Liver (tissue), 9 donors: ENCODE data around the gene B2M. TPM values are rescaled to one million over a fixed set of nuclear protein-coding genes. Genes with fewer than 3 reads are reported as not detected.

Experiments
- DNase-seq: peaks from one replicate; pipeline ENCODE4 v3.0.0-alpha.2; 2017; ENCODE audit warnings: low spot score
- H3K27ac ChIP-seq, 2 donors: one replicate each; pipeline ENCODE4 v1.7.0; 2013; ENCODE audit warnings: inconsistent platforms in 2 of 2, low read length in 2 of 2, control low read depth in 1 of 2, low read depth in 1 of 2, mild to moderate bottlenecking in 1 of 2
- H3K27me3 ChIP-seq, 4 donors: one replicate each; pipeline versions ENCODE4 v1.6.1 to v1.7.0; 2013; ENCODE audit warnings: low read length in 3 of 4, inconsistent platforms in 1 of 4, mild to moderate bottlenecking in 1 of 4, moderate library complexity in 1 of 4; ENCODE audit not compliant: control insufficient read depth in 4 of 4, insufficient read depth in 4 of 4
- H3K36me3 ChIP-seq, 4 donors: one replicate each; pipeline versions ENCODE4 v1.6.1 to v1.7.0; 2013; ENCODE audit warnings: low read length in 3 of 4, mild to moderate bottlenecking in 3 of 4, low read depth in 1 of 4, moderate library complexity in 1 of 4; ENCODE audit not compliant: control insufficient read depth in 4 of 4, insufficient read depth in 3 of 4
- H3K4me1 ChIP-seq, 4 donors: one replicate each; pipeline versions ENCODE4 v1.6.1 to v1.7.0; 2013; ENCODE audit warnings: low read length in 3 of 4, mild to moderate bottlenecking in 3 of 4, moderate library complexity in 1 of 4; ENCODE audit not compliant: control insufficient read depth in 4 of 4, insufficient read depth in 4 of 4
- H3K4me3 ChIP-seq, 3 donors: one replicate each; pipeline versions ENCODE4 v1.6.1 to v1.7.0; 2013; ENCODE audit warnings: low read length in 3 of 3, control low read depth in 1 of 3, low read depth in 1 of 3, mild to moderate bottlenecking in 1 of 3
- H3K9ac ChIP-seq, 2 donors: one replicate each; pipeline ENCODE4 v1.7.0; 2013; ENCODE audit warnings: low read length in 2 of 2, mild to moderate bottlenecking in 2 of 2, moderate library complexity in 2 of 2, control low read depth in 1 of 2, low read depth in 1 of 2
- H3K9me3 ChIP-seq, 4 donors: one replicate each; pipeline versions ENCODE4 v1.6.1 to v1.7.0; 2013; ENCODE audit warnings: low read length in 3 of 4; ENCODE audit not compliant: control insufficient read depth in 4 of 4
- EGR1 ChIP-seq, 2 donors: IDR thresholded peaks; 2 replicates each; pipeline ENCODE4 v1.6.1; 2016 to 2018; ENCODE audit warnings: antibody characterized with exemption in 2 of 2, low read depth in 2 of 2
- FOXA1 ChIP-seq: IDR thresholded peaks from 2 replicates; pipeline ENCODE4 v1.6.1; 2016; ENCODE audit warnings: antibody characterized with exemption
- FOXA2 ChIP-seq: IDR thresholded peaks from 2 replicates; pipeline ENCODE4 v1.6.1; 2016; ENCODE audit warnings: antibody characterized with exemption
- GABPA ChIP-seq, 2 donors: IDR thresholded peaks in 1 of 2; conservative IDR thresholded peaks in 1 of 2; 2 replicates each; pipeline ENCODE4 v1.6.1; 2016; ENCODE audit warnings: antibody characterized with exemption in 2 of 2, mild to moderate bottlenecking in 1 of 2, moderate library complexity in 1 of 2
- HNF4A ChIP-seq, 2 donors: conservative IDR thresholded peaks; 2 replicates each; pipeline ENCODE4 v1.6.1; 2016; ENCODE audit warnings: antibody characterized with exemption in 2 of 2, mild to moderate bottlenecking in 2 of 2
- HNF4G ChIP-seq: IDR thresholded peaks from 2 replicates; pipeline ENCODE4 v1.6.1; 2016; ENCODE audit warnings: antibody characterized with exemption
- JUND ChIP-seq, 2 donors: IDR thresholded peaks; 2 replicates each; pipeline ENCODE4 v1.6.1; 2016; ENCODE audit warnings: antibody characterized with exemption in 2 of 2
- NR2F2 ChIP-seq: IDR thresholded peaks from 2 replicates; pipeline ENCODE4 v1.6.1; 2016; ENCODE audit warnings: antibody characterized with exemption
- RAD21 ChIP-seq, 2 donors: IDR thresholded peaks; 2 replicates each; pipeline ENCODE4 v1.6.1; 2016; ENCODE audit warnings: antibody characterized with exemption in 2 of 2, mild to moderate bottlenecking in 2 of 2
- SP1 ChIP-seq: IDR thresholded peaks from 2 replicates; pipeline ENCODE4 v1.6.1; 2018; ENCODE audit warnings: antibody characterized with exemption, mild to moderate bottlenecking
- TAF1 ChIP-seq: conservative IDR thresholded peaks from 2 replicates; pipeline ENCODE4 v1.6.1; 2016; ENCODE audit warnings: antibody characterized with exemption, mild to moderate bottlenecking
- YY1 ChIP-seq: IDR thresholded peaks from 2 replicates; pipeline ENCODE4 v1.6.1; 2016; ENCODE audit warnings: antibody characterized with exemption, mild to moderate bottlenecking
- WGBS: extraction: QIAGEN DNeasy Blood & Tissue Kit; methylation state at CpG from one replicate; pipeline ENCODE4 v1.1.7; 2013; 5-methylcytosine and 5-hydroxymethylcytosine counted together
- polyA plus RNA-seq, 2 donors: library from polyadenylated mRNA; stranded (reverse) in 1 of 2; unstranded in 1 of 2; fragments of 200-250 nt in 1 of 2; fragments of >200 nt in 1 of 2; fragmentation: Nextera tagmentation in 1 of 2; extraction: Ambion mirVana in 1 of 2; gene quantifications; one replicate each; pipeline versions ENCODE4 v1.2.1 to v1.2.3, GENCODE V29; 2013 to 2015
- total RNA-seq, 2 donors: library from RNA; depleted of rRNA; stranded (reverse); fragments of >200 nt; gene quantifications; one replicate each; pipeline ENCODE4 v1.2.3, GENCODE V29; 2014
- TF ChIP-seq, protein P1 (sequence below): IDR thresholded peaks from 2 replicates; pipeline ENCODE4 v1.6.1; 2016; ENCODE audit warnings: antibody characterized with exemption
- TF ChIP-seq, protein P2 (sequence below): IDR thresholded peaks from 2 replicates; pipeline ENCODE4 v1.6.1; 2016; ENCODE audit warnings: antibody characterized with exemption
- TF ChIP-seq, protein P3 (sequence below): IDR thresholded peaks from 2 replicates; pipeline ENCODE4 v1.6.1; 2016; ENCODE audit warnings: antibody characterized with exemption
- TF ChIP-seq, protein P4 (sequence below): IDR thresholded peaks from 2 replicates; pipeline ENCODE4 v1.6.1; 2016; ENCODE audit warnings: antibody characterized with exemption, mild to moderate bottlenecking
- TF ChIP-seq, protein P5 (sequence below): fragments of 150-350 bp; IDR thresholded peaks from 2 replicates; pipeline ENCODE4 v1.5.1; 2017; ENCODE audit warnings: improper control_type of control experiment, low read depth, low read length; ENCODE audit not compliant: missing input control
- donor health status: healthy.
- donor health status: healthy.
- donor health status: healthy.
- donor health status: healthy.
- donor health status: healthy.

B2M gene
- total and polyA plus RNA-seq, 4 donors = 1,388 to 3,787 (median 2,950) TPM

DNA sequence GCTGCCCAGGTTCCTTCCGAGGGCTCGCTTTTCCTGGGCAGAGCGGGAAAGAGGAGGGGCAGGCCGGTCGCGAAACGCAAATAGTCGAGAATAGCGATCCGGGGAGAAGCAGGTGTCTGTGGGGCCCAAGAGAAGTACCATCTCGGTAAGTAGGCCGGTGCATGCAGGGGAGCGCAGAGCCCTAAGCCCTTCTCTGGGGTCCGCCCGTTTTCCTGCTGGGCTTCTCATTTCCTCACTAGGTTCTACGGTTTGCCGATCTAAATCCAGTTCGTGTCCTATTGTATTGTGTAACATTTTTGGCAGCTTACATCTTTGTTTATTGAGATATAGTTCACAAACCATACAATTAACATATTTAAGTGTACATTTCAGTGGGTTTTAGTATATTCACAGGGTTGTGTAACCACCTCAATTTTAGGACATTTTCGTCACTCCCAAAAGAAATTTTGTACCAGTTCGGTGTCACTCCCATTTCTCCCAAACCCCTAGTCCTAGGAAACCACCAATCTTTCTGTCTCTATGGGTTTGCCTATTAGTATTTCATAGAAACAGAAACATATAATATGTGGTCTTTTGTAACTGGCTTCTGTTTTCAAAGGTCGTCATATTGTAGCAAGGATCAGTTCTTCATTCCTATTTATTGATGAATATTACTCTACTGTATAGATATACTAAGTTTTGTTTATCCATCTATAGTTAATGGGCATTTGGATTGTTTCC is 18.3 kb downstream of the B2M start:
- H3K27me3 ChIP-seq = no peaks in the 10 kb centered on the region
- no peak for DNase-seq
- H3K36me3 ChIP-seq = peaks cover 0 to 8% (median 5%) of the 10 kb centered on the region in 4 donors
- peak overlapping the region; percentile 98 to 99 for H3K27ac ChIP-seq
- peak overlapping the region; percentile 90 to 91 (median 90) for H3K4me3 ChIP-seq
- no peak for TF ChIP-seq RAD21 (IDR thresholded peaks at IDR 0.05)
- no peak for TF ChIP-seq EGR1 (IDR thresholded peaks at IDR 0.05; ENCODE audit: low read depth in 2 of 2)
- TF ChIP-seq SP1 = no peak
- TF ChIP-seq FOXA1 = no peak
- TF ChIP-seq JUND (IDR thresholded peaks at IDR 0.05) = no peak
- TF ChIP-seq, protein P1, sequence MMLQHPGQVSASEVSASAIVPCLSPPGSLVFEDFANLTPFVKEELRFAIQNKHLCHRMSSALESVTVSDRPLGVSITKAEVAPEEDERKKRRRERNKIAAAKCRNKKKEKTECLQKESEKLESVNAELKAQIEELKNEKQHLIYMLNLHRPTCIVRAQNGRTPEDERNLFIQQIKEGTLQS = no peak
- TF ChIP-seq, protein P2, sequence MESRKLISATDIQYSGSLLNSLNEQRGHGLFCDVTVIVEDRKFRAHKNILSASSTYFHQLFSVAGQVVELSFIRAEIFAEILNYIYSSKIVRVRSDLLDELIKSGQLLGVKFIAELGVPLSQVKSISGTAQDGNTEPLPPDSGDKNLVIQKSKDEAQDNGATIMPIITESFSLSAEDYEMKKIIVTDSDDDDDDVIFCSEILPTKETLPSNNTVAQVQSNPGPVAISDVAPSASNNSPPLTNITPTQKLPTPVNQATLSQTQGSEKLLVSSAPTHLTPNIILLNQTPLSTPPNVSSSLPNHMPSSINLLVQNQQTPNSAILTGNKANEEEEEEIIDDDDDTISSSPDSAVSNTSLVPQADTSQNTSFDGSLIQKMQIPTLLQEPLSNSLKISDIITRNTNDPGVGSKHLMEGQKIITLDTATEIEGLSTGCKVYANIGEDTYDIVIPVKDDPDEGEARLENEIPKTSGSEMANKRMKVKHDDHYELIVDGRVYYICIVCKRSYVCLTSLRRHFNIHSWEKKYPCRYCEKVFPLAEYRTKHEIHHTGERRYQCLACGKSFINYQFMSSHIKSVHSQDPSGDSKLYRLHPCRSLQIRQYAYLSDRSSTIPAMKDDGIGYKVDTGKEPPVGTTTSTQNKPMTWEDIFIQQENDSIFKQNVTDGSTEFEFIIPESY = no peak
- TF ChIP-seq HNF4G = no peak
- TF ChIP-seq GABPA (IDR thresholded peaks at IDR 0.05 in 1 of 2, conservative IDR thresholded peaks at IDR 0.05 in 1 of 2) = no peak
- TF ChIP-seq HNF4A (conservative IDR thresholded peaks at IDR 0.05) = no peak
- no peak for TF ChIP-seq FOXA2
- 4% methylated on average over 21 of the region's 21 CpGs for WGBS
- peaks cover 0 to 7% (median under 1%) of the 10 kb centered on the region in 4 donors for H3K4me1 ChIP-seq
- no peaks in the 10 kb centered on the region for H3K9me3 ChIP-seq
- peak overlapping the region; percentile 75 to 98 for H3K9ac ChIP-seq

DNA sequence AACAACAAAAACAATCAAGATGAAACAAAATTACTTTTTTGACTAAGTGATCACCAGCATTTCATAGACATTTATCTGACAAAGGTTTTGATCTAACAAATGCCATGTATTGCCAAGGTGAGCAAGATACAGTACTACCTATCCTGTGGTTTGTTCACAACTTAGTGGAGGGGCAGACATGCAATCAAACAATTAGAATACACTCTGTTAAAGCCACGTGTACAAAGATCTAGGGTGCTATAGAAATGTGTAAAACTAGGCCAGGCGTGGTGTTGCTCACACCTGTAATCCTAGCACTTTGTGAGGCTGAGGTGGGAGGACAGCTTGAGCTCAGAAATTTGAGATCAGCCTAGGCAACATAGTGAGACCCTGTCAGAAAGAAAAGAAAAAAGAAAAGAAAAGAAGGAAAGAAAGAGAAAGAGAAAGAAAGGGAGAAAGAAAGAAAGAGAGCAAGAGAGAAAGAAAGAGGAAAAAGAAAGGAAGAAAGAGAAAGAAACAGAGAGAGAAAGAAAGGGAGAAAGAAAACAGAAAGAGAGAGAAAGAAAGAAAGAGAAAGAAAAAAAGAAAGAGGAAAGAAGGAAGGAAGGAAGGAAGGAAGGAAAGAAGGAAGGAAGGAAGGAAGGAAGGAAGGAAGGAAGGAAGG is 23.6 kb downstream of the B2M start:
- H3K9ac ChIP-seq = no peak overlapping the region
- TF ChIP-seq EGR1 (IDR thresholded peaks at IDR 0.05; ENCODE audit: low read depth in 2 of 2) (no peak), HNF4G (no peak), HNF4A (conservative IDR thresholded peaks at IDR 0.05) (no peak), TAF1 (no peak), FOXA1 (no peak), JUND (IDR thresholded peaks at IDR 0.05) (no peak), FOXA2 (no peak), RAD21 (IDR thresholded peaks at IDR 0.05) (no peak), YY1 (no peak), GABPA (IDR thresholded peaks at IDR 0.05 in 1 of 2, conservative IDR thresholded peaks at IDR 0.05 in 1 of 2) (no peak), NR2F2 (no peak)
- TF ChIP-seq, protein P3, sequence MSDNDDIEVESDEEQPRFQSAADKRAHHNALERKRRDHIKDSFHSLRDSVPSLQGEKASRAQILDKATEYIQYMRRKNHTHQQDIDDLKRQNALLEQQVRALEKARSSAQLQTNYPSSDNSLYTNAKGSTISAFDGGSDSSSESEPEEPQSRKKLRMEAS = no peak
- TF ChIP-seq, protein P4, sequence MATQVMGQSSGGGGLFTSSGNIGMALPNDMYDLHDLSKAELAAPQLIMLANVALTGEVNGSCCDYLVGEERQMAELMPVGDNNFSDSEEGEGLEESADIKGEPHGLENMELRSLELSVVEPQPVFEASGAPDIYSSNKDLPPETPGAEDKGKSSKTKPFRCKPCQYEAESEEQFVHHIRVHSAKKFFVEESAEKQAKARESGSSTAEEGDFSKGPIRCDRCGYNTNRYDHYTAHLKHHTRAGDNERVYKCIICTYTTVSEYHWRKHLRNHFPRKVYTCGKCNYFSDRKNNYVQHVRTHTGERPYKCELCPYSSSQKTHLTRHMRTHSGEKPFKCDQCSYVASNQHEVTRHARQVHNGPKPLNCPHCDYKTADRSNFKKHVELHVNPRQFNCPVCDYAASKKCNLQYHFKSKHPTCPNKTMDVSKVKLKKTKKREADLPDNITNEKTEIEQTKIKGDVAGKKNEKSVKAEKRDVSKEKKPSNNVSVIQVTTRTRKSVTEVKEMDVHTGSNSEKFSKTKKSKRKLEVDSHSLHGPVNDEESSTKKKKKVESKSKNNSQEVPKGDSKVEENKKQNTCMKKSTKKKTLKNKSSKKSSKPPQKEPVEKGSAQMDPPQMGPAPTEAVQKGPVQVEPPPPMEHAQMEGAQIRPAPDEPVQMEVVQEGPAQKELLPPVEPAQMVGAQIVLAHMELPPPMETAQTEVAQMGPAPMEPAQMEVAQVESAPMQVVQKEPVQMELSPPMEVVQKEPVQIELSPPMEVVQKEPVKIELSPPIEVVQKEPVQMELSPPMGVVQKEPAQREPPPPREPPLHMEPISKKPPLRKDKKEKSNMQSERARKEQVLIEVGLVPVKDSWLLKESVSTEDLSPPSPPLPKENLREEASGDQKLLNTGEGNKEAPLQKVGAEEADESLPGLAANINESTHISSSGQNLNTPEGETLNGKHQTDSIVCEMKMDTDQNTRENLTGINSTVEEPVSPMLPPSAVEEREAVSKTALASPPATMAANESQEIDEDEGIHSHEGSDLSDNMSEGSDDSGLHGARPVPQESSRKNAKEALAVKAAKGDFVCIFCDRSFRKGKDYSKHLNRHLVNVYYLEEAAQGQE = no peak
- TF ChIP-seq, protein P1 = no peak
- TF ChIP-seq, protein P2 = no peak
- TF ChIP-seq, protein P5, sequence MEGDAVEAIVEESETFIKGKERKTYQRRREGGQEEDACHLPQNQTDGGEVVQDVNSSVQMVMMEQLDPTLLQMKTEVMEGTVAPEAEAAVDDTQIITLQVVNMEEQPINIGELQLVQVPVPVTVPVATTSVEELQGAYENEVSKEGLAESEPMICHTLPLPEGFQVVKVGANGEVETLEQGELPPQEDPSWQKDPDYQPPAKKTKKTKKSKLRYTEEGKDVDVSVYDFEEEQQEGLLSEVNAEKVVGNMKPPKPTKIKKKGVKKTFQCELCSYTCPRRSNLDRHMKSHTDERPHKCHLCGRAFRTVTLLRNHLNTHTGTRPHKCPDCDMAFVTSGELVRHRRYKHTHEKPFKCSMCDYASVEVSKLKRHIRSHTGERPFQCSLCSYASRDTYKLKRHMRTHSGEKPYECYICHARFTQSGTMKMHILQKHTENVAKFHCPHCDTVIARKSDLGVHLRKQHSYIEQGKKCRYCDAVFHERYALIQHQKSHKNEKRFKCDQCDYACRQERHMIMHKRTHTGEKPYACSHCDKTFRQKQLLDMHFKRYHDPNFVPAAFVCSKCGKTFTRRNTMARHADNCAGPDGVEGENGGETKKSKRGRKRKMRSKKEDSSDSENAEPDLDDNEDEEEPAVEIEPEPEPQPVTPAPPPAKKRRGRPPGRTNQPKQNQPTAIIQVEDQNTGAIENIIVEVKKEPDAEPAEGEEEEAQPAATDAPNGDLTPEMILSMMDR = no peak
- H3K36me3 ChIP-seq = peaks cover 0 to 8% (median 5%) of the 10 kb centered on the region in 4 donors
- H3K4me1 ChIP-seq = peaks cover 0 to 4% (median 0%) of the 10 kb centered on the region in 4 donors
- no peaks in the 10 kb centered on the region for H3K9me3 ChIP-seq
- H3K27ac ChIP-seq = peak overlapping the region; percentile 3 to 50
- no peak for DNase-seq
- 74% methylated on average over 2 of the region's 2 CpGs for WGBS
- no peak overlapping the region for H3K4me3 ChIP-seq
- H3K27me3 ChIP-seq = no peaks in the 10 kb centered on the region
